HG02884 (cell line): ENCODE data around the gene SCLY.
A peak's percentile ranks its signal among the peaks of the same experiment; 100 is the strongest.
"Not testable (repeated sequence)": the region's sequence is repeated elsewhere in the genome, so short reads cannot be mapped to it uniquely, and the experiment has no call there.

Experiments
- ATAC-seq: cut with Tn5 transposase; IDR thresholded peaks from one replicate; pipeline ENCODE4 v1.9.1; 2021; ENCODE audit warnings: mild to moderate bottlenecking, moderate library complexity; ENCODE audit not compliant: unreplicated experiment

Gene SCLY

GRCh38 chr2:238060542-238061314, at the start of gene SCLY:
TSS of gene SCLY (plus strand) at chr2:238061001. CDS start at chr2:238061055, 54 bp downstream.
- peak; percentile 94 for ATAC-seq

- no peak for ATAC-seq
Observed at GRCh38 chr2:238013806-238014205, 47.0 kb upstream of the SCLY start.

DNA sequence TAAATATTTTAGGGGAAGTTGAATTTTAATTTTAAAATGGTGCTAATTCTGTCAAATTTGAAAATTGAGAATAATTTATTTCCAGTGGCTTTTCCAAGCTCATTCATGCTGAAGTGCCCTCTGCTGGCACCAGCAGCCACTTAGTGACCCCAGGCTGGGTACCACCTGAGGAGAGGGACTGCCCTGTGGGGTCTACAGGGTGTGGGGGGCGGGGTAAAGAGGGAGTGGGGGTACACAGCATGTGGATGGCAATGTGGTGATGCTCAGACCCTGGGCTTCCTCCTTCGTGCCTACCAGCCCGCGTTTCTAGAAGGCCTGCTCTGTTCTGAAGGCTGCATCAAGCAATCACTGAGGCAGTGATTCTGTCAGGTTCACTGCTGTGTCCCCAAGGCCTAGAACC, 45.1 kb upstream of the SCLY start:
- no peak for ATAC-seq

DNA sequence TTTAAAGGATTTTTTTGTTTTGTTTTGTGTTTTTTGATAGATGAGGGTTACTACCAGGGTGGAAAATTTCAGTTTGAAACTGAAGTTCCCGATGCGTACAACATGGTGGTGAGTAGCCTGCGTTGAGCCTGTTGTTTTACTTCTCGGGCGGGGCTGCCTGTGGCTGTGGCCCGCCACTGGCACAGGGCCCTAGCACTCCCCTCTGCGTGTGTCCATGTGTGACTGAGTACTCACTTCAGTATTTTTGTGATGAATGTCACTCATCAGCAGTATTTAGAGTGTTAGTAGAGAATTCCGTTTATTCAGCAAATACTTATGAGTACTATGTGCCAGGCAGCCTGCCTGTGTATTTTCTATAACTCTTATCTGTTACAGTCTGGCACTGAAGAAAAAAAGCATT, 44.3 kb upstream of the SCLY start:
- ATAC-seq = no peak

GRCh38 chr2:238019962-238020361, 40.8 kb upstream of the SCLY start:
- ATAC-seq = no peak

DNA sequence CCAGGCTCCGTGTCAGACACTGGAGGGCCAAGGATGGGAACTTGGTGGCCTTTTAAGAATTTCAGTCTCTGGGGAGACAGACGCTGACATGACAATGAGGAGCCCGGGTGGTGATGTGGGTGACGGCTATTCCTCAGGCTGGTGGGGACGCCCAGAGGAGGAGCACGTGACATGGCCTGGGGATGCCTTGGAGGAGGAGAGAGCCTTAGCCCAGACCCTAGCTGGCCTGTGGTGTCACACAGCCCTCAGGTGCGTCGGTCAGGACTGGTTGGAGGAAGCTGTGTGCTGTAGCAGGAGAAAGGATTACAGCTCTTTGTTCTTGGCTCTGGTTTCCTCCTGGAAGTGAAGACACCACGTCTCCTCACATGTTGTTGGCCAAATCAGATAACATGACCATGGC, 40.0 kb upstream of the SCLY start:
- ATAC-seq = no peak

GRCh38 chr2:238021327-238021726, 39.5 kb upstream of the SCLY start:
- ATAC-seq = no peak

- ATAC-seq = no peak
Observed at GRCh38 chr2:238022594-238023157, 38.1 kb upstream of the SCLY start.

- no peak for ATAC-seq
Observed at GRCh38 chr2:238023608-238024007, 37.2 kb upstream of the SCLY start.

GRCh38 chr2:238024986-238025385, 35.8 kb upstream of the SCLY start:
- no peak for ATAC-seq

DNA sequence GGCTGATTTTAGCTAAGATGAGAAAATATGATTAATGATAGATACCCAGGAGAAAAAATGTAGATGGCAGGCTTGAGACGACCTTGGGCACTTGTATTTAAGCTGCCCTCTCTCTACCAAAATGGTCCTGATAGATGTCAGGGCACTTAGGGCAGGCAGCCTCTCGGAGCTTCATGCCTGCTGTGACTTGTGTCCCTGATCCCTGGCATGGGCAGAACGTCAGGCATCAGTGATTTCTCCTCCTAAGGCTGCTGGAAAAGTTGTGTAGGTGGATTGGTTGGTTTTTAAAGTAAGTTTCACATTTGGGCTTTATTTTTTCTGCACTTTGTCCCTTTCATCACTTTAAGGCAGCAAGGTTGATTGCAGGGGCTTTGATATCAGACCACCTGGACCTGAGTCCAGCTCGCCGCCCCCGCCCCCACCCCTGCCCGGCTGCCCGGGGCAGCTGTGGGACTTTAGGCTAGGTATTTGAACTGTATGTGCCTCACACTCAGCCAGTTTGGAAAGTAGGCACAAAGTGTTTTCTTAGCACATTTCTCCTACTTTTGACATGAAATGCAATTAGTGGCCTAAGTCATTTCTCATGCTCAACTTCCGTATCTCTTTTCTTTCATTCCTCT, 35.0 kb upstream of the SCLY start:
- ATAC-seq = no peak

GRCh38 chr2:238027058-238027457, 33.7 kb upstream of the SCLY start:
- no peak for ATAC-seq

- no peak for ATAC-seq
Observed at GRCh38 chr2:238027591-238028415, 33.0 kb upstream of the SCLY start.

GRCh38 chr2:238029853-238030252, 30.9 kb upstream of the SCLY start:
- no peak for ATAC-seq

GRCh38 chr2:238030422-238031155, 30.2 kb upstream of the SCLY start:
- ATAC-seq = no peak

GRCh38 chr2:238031751-238032150, 29.1 kb upstream of the SCLY start:
- ATAC-seq = no peak

- ATAC-seq = no peak
Observed at GRCh38 chr2:238032755-238033337, 28.0 kb upstream of the SCLY start.

DNA sequence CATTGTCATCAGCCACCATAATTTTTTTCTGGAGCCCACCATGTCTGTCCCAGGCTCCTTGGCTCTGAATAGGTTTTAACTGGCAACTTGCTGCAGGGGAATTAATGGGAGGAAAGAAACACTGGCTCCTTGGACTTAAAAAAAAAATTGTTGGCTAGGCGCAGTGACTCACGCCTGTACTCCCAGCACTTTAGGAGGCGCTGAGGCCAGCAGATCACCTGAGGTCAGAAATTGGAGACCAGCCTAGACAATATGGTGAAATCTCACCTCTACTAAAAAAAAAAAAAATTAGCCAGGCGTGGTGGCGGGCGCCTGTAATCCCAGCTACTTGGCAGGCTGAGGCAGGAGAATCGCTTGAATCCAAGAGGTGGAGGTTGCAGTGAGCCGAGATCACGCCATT, 26.8 kb upstream of the SCLY start:
- not testable (repeated sequence) for ATAC-seq

DNA sequence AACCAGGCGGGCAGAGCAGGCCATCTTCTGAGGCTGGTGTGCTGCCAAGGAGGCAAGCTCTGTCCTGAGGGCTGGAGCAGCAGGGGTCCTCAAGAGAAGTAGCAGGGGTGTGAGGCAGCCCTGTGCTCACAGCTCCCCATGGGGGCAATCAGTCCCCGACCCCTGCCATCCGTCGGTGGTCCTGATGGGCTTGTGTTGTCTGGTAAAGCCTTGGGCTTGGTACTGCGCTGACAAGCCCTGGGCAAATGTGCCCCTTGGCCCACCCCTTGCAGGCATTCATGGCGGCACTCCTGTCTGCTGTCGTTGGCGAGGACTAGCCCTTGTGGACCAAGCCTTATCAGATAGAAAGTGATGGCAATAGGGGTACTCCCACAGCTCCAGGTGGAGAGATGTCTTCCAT, 22.6 kb upstream of the SCLY start:
- no peak for ATAC-seq

- no peak for ATAC-seq
Observed at GRCh38 chr2:238039151-238039550, 21.6 kb upstream of the SCLY start.
